ENCODE measurements around the gene NDUFS7.

NDUFS7 gene

GRCh38 chr19:1377965-1378785 lies 5.5 kb upstream of the NDUFS7 start:
- no peak for TF ChIP-seq CTCF (IDR thresholded peaks at IDR 0.05; ENCODE audit: control insufficient read depth, insufficient read depth, low read depth, low read length, missing control alignments)
- no peak for DNase-seq (ENCODE audit: low read depth)

GRCh38 chr19:1379126-1379905 lies 4.4 kb upstream of the NDUFS7 start:
- TF ChIP-seq CTCF (IDR thresholded peaks at IDR 0.05; ENCODE audit: control insufficient read depth, insufficient read depth, low read depth, low read length, missing control alignments): no peak
- no peak overlapping the region for H3K4me3 ChIP-seq (ENCODE audit: control insufficient read depth, low read depth, low read length)
- no peak for DNase-seq (ENCODE audit: low read depth)

More at GRCh38 chr19:1377965-1378785, 5.5 kb upstream of the NDUFS7 start:
- no peak overlapping the region for H3K4me3 ChIP-seq (ENCODE audit: control insufficient read depth, low read depth, low read length)

GRCh38 chr19:1379961-1380489 lies 3.7 kb upstream of the NDUFS7 start:
- no peak overlapping the region for H3K4me3 ChIP-seq (ENCODE audit: control insufficient read depth, low read depth, low read length)
- no peak for TF ChIP-seq CTCF (IDR thresholded peaks at IDR 0.05; ENCODE audit: control insufficient read depth, insufficient read depth, low read depth, low read length, missing control alignments)
- no peak for DNase-seq (ENCODE audit: low read depth)

- no peak overlapping the region for H3K4me3 ChIP-seq (ENCODE audit: control insufficient read depth, low read depth, low read length)
- no peak for DNase-seq (ENCODE audit: low read depth)
- TF ChIP-seq CTCF (IDR thresholded peaks at IDR 0.05; ENCODE audit: control insufficient read depth, insufficient read depth, low read depth, low read length, missing control alignments): no peak
Observed at GRCh38 chr19:1382250-1382649, 1.5 kb upstream of the NDUFS7 start.

- no peak overlapping the region for H3K4me3 ChIP-seq (ENCODE audit: control insufficient read depth, low read depth, low read length)
- DNase-seq (ENCODE audit: low read depth): no peak
- no peak for TF ChIP-seq CTCF (IDR thresholded peaks at IDR 0.05; ENCODE audit: control insufficient read depth, insufficient read depth, low read depth, low read length, missing control alignments)
Observed at GRCh38 chr19:1383017-1383311, 743 bp upstream of the NDUFS7 start.

- TF ChIP-seq CTCF (IDR thresholded peaks at IDR 0.05; ENCODE audit: control insufficient read depth, insufficient read depth, low read depth, low read length, missing control alignments): no peak
- no peak for DNase-seq (ENCODE audit: low read depth)
- H3K4me3 ChIP-seq (ENCODE audit: control insufficient read depth, low read depth, low read length): peak overlapping the region; percentile 99
Observed at GRCh38 chr19:1384085-1384462, 367 bp downstream of the NDUFS7 start.

Measured in AG09309 (cell line).